ENCODE measurements around the gene KCTD20.

Gene KCTD20

DNA sequence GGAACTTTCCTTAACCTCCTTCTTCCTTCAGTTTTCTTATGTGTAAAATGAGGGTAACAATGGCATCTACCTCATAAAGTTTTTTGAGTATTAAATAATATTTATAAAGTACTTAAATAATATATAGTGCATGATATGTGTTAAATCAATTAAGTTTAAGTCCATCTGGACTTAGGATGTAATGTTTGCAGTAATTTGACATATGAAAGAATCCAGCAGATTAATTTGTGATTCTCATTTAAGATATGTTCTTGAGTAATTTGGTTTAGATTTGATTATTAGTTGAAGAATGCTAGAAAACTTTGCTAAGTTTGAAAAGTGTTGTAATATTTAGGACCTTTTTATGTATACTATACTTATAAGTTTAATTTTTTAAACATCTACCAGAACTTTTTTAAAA, 18.1 kb downstream of the KCTD20 start:
- Histone ChIP-seq H3K27ac (replicated peaks) (no peak overlapping the region), H3K4me3 (replicated peaks; ENCODE audit: insufficient read depth, low read length) (no peak overlapping the region), H3K27me3 (ENCODE audit: insufficient read depth, poor library complexity, severe bottlenecking) (no peaks in the 10 kb centered on the region)
- TF ChIP-seq, protein P1, sequence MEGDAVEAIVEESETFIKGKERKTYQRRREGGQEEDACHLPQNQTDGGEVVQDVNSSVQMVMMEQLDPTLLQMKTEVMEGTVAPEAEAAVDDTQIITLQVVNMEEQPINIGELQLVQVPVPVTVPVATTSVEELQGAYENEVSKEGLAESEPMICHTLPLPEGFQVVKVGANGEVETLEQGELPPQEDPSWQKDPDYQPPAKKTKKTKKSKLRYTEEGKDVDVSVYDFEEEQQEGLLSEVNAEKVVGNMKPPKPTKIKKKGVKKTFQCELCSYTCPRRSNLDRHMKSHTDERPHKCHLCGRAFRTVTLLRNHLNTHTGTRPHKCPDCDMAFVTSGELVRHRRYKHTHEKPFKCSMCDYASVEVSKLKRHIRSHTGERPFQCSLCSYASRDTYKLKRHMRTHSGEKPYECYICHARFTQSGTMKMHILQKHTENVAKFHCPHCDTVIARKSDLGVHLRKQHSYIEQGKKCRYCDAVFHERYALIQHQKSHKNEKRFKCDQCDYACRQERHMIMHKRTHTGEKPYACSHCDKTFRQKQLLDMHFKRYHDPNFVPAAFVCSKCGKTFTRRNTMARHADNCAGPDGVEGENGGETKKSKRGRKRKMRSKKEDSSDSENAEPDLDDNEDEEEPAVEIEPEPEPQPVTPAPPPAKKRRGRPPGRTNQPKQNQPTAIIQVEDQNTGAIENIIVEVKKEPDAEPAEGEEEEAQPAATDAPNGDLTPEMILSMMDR (IDR thresholded peaks at IDR 0.05; ENCODE audit: insufficient read depth, low read length) = no peak
- TF ChIP-seq, protein P2, sequence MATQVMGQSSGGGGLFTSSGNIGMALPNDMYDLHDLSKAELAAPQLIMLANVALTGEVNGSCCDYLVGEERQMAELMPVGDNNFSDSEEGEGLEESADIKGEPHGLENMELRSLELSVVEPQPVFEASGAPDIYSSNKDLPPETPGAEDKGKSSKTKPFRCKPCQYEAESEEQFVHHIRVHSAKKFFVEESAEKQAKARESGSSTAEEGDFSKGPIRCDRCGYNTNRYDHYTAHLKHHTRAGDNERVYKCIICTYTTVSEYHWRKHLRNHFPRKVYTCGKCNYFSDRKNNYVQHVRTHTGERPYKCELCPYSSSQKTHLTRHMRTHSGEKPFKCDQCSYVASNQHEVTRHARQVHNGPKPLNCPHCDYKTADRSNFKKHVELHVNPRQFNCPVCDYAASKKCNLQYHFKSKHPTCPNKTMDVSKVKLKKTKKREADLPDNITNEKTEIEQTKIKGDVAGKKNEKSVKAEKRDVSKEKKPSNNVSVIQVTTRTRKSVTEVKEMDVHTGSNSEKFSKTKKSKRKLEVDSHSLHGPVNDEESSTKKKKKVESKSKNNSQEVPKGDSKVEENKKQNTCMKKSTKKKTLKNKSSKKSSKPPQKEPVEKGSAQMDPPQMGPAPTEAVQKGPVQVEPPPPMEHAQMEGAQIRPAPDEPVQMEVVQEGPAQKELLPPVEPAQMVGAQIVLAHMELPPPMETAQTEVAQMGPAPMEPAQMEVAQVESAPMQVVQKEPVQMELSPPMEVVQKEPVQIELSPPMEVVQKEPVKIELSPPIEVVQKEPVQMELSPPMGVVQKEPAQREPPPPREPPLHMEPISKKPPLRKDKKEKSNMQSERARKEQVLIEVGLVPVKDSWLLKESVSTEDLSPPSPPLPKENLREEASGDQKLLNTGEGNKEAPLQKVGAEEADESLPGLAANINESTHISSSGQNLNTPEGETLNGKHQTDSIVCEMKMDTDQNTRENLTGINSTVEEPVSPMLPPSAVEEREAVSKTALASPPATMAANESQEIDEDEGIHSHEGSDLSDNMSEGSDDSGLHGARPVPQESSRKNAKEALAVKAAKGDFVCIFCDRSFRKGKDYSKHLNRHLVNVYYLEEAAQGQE (IDR thresholded peaks at IDR 0.05; ENCODE audit: insufficient replicate concordance, low read depth) = no peak
- no peak for TF ChIP-seq GABPA (IDR thresholded peaks at IDR 0.05; ENCODE audit: low read depth)
- no peak for TF ChIP-seq POLR2AphosphoS5 (IDR thresholded peaks at IDR 0.05; ENCODE audit: low read depth)
- no peak for TF ChIP-seq SPI1 (IDR thresholded peaks at IDR 0.05; ENCODE audit: borderline replicate concordance, low read depth)
- DNase-seq (ENCODE audit: low read depth in 1 of 2, low spot score in 1 of 2) = no peak

DNA sequence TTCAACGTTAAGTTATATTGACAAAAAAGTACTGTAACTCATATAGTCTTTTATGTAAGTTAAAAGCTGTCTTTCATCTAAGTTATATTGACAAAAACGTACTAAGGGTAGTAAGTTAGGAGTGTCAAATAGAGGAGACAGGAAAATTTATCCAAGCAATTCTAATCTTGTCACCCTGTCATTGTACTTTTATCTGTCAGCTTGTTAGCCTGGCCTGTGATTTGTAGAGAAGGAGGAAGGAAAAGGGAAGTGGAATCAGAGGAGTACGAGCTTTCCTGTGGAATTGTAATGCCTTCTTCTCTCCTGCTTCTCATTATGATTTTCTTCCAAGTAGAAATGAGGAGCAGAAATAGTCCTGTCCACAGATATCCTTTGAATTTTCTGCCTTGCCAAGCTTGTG, 18.8 kb downstream of the KCTD20 start:
- DNase-seq (ENCODE audit: low read depth in 1 of 2, low spot score in 1 of 2) = no peak
- Histone ChIP-seq H3K4me3 (replicated peaks; ENCODE audit: insufficient read depth, low read length) (no peak overlapping the region), H3K27ac (replicated peaks) (no peak overlapping the region), H3K27me3 (ENCODE audit: insufficient read depth, poor library complexity, severe bottlenecking) (no peaks in the 10 kb centered on the region)
- TF ChIP-seq, protein P2 (IDR thresholded peaks at IDR 0.05; ENCODE audit: insufficient replicate concordance, low read depth) = no peak
- TF ChIP-seq POLR2AphosphoS5 (IDR thresholded peaks at IDR 0.05; ENCODE audit: low read depth) (no peak), SPI1 (IDR thresholded peaks at IDR 0.05; ENCODE audit: borderline replicate concordance, low read depth) (no peak), GABPA (IDR thresholded peaks at IDR 0.05; ENCODE audit: low read depth) (no peak)
- TF ChIP-seq, protein P1 (IDR thresholded peaks at IDR 0.05; ENCODE audit: insufficient read depth, low read length) = no peak

DNA sequence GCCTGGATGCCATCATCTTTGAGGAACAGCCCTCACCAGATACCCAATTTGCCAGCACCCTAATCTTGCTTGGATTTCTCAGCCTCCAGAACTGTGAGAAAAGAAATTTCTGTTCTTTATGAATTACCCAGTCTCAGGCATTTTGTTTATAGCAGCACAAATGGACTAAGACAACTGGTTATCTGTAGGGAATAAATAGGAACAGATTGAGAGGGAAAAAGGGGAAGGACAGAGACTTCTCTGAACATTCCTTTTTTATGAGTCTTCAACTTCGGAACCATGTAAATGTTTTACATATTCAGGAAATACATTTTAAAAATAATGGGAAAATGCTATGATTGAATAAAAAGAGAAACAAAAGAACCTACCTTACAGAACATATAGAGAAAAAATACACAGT, 20.9 kb downstream of the KCTD20 start:
- TF ChIP-seq SPI1 (IDR thresholded peaks at IDR 0.05; ENCODE audit: borderline replicate concordance, low read depth) (no peak), GABPA (IDR thresholded peaks at IDR 0.05; ENCODE audit: low read depth) (no peak), POLR2AphosphoS5 (IDR thresholded peaks at IDR 0.05; ENCODE audit: low read depth) (no peak)
- TF ChIP-seq, protein P2 (IDR thresholded peaks at IDR 0.05; ENCODE audit: insufficient replicate concordance, low read depth) = no peak
- TF ChIP-seq, protein P1 (IDR thresholded peaks at IDR 0.05; ENCODE audit: insufficient read depth, low read length) = no peak
- Histone ChIP-seq H3K27ac (replicated peaks) (no peak overlapping the region), H3K4me3 (replicated peaks; ENCODE audit: insufficient read depth, low read length) (no peak overlapping the region), H3K27me3 (ENCODE audit: insufficient read depth, poor library complexity, severe bottlenecking) (no peaks in the 10 kb centered on the region)
- DNase-seq (ENCODE audit: low read depth in 1 of 2, low spot score in 1 of 2) = no peak
